MM.1S (cell line): ENCODE results near the gene USP25.

ENCODE experiments used
- DNase-seq: peaks from one replicate; pipeline ENCODE4 v3.0.0-alpha.2; 2015
- H2AFZ ChIP-seq: fragments of 300-600 bp; sonication (generic); 2 replicates; pipeline ENCODE4 v1.6.0; 2016; ENCODE audit warnings: antibody characterized with exemption, low read length
- H3F3A ChIP-seq: fragments of 300-600 bp; sonication (generic); 2 replicates; pipeline ENCODE4 v1.6.1; 2016; ENCODE audit warnings: mild to moderate bottlenecking, antibody characterized with exemption, low read length, moderate library complexity, mixed read lengths; ENCODE audit not compliant: insufficient read depth
- H3K27ac ChIP-seq: fragments of 300-600 bp; sonication (generic); 2 replicates; pipeline ENCODE4 v1.5.1; 2016; ENCODE audit warnings: mild to moderate bottlenecking, low read length
- H3K27me3 ChIP-seq: fragments of 300-600 bp; sonication (generic); replicated peaks from 2 replicates; pipeline ENCODE4 v1.6.0; 2016; ENCODE audit warnings: low read length; ENCODE audit not compliant: insufficient read depth
- H3K36me3 ChIP-seq: fragments of 300-600 bp; sonication (generic); replicated peaks from 2 replicates; pipeline ENCODE4 v1.6.1; 2016; ENCODE audit warnings: mild to moderate bottlenecking, low read length, mixed read lengths; ENCODE audit not compliant: insufficient read depth
- H3K4me1 ChIP-seq: fragments of 300-600 bp; sonication (generic); 2 replicates; pipeline ENCODE4 v1.6.1; 2016; ENCODE audit warnings: low read length, mixed read lengths
- H3K4me2 ChIP-seq: fragments of 300-600 bp; sonication (generic); 2 replicates; pipeline ENCODE4 v1.6.0; 2016; ENCODE audit warnings: low read depth, low read length
- H3K4me3 ChIP-seq: fragments of 300-600 bp; sonication (generic); 2 replicates; pipeline ENCODE4 v1.5.1; 2016; ENCODE audit warnings: low read length, mixed read lengths
- H3K79me2 ChIP-seq: fragments of 300-600 bp; sonication (generic); 2 replicates; pipeline ENCODE4 v1.6.1; 2016; ENCODE audit warnings: mixed run types, low read length, mixed read lengths
- H3K9ac ChIP-seq: fragments of 300-600 bp; sonication (generic); 2 replicates; pipeline ENCODE4 v1.6.1; 2016; ENCODE audit warnings: low read length, mixed read lengths
- H3K9me2 ChIP-seq: fragments of 300-600 bp; sonication (generic); replicated peaks from 2 replicates; pipeline ENCODE4 v1.6.1; 2016; ENCODE audit warnings: mild to moderate bottlenecking, low read length, mixed read lengths; ENCODE audit not compliant: insufficient read depth
- H3K9me3 ChIP-seq: fragments of 300-600 bp; sonication (generic); replicated peaks from 2 replicates; pipeline ENCODE4 v1.6.1; 2016; ENCODE audit warnings: mild to moderate bottlenecking, low read length, mixed read lengths; ENCODE audit not compliant: insufficient read depth
- H4K20me1 ChIP-seq: fragments of 300-600 bp; sonication (generic); 2 replicates; pipeline ENCODE4 v1.6.1; 2016; ENCODE audit warnings: mild to moderate bottlenecking, low read length, moderate library complexity, mixed read lengths; ENCODE audit not compliant: insufficient read depth
- EZH2 ChIP-seq: fragments of 300-600 bp; sonication (generic); optimal IDR thresholded peaks from 2 replicates; pipeline ENCODE3; 2017; ENCODE audit warnings: low read depth, mild to moderate bottlenecking, antibody characterized with exemption, low read length, mixed read lengths
- EZH2phosphoT487 ChIP-seq: fragments of 300-600 bp; sonication (generic); IDR thresholded peaks from 2 replicates; pipeline ENCODE4 v1.6.1; 2018; ENCODE audit warnings: antibody characterized with exemption, low read length
- TF ChIP-seq, protein P1 (sequence below): fragments of 300-600 bp; sonication (generic); IDR thresholded peaks from 2 replicates; pipeline ENCODE4 v1.5.1; 2016; ENCODE audit warnings: antibody characterized with exemption, low read length, mixed read lengths

Gene USP25

DNA sequence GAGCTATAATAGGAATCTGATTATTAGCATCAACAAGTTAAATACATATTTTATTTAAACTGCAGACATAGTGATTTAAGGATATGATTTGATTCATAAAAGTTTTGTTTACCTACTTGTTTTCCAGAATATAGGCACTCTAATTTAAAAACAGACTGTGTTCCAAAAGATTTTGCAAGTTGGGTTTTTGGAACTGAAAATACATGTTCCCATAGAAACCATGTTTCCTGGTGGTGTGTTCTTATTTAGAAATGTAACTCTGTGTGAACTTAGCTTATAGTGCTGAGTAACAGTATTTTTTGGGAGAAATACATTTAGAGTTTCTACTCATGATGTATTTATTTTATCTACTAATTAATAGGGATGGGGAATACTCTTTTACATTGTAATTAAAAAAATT, 21.8 kb downstream of the USP25 start:
- Histone ChIP-seq H3K79me2 (peaks cover 92% of the 10 kb centered on the region), H3K4me1 (no peaks in the 10 kb centered on the region), H3K4me2 (no peak overlapping the region), H3K9me3 (no peaks in the 10 kb centered on the region), H2AFZ (no peak overlapping the region), H3K36me3 (no peaks in the 10 kb centered on the region), H3K9ac (no peak overlapping the region), H3K9me2 (no peaks in the 10 kb centered on the region), H4K20me1 (no peaks in the 10 kb centered on the region), H3K27me3 (no peaks in the 10 kb centered on the region), H3K27ac (no peak overlapping the region), H3K4me3 (no peak overlapping the region), H3F3A (no peaks in the 10 kb centered on the region)
- no peak for DNase-seq
- TF ChIP-seq EZH2 (no peak), EZH2phosphoT487 (no peak)
- TF ChIP-seq, protein P1, sequence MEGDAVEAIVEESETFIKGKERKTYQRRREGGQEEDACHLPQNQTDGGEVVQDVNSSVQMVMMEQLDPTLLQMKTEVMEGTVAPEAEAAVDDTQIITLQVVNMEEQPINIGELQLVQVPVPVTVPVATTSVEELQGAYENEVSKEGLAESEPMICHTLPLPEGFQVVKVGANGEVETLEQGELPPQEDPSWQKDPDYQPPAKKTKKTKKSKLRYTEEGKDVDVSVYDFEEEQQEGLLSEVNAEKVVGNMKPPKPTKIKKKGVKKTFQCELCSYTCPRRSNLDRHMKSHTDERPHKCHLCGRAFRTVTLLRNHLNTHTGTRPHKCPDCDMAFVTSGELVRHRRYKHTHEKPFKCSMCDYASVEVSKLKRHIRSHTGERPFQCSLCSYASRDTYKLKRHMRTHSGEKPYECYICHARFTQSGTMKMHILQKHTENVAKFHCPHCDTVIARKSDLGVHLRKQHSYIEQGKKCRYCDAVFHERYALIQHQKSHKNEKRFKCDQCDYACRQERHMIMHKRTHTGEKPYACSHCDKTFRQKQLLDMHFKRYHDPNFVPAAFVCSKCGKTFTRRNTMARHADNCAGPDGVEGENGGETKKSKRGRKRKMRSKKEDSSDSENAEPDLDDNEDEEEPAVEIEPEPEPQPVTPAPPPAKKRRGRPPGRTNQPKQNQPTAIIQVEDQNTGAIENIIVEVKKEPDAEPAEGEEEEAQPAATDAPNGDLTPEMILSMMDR = no peak

DNA sequence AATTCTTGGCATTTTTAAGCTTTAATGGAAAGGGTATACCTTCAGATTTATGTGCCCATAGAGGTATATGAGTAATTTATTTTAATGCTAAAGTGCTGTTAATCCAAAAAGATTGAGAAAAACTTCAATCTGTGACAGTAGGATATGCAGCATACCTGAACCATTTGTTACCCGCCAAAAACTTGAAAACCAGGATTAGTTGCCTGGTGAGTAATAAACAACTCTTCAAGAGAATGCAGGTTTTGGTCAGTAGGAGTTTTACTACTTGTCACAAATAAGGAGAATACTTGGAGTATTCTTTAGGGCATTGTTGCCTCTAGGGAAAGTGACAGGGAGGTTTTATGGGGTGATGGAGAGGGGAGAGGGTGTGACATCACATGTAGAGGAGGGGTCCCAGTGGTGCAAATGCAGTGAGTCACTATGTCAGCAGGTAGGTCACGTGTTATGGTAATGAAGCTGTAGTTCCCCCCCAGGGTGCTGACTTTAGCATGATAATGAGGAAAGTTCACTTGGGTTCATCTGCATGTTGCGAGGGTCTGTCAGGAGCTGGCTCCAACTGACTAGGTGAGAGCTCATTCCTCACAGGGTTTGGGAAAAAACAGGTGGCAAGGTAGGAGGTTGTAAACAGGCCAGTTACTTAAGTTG, 23.1 kb downstream of the USP25 start:
- H3K27ac ChIP-seq = no peak overlapping the region

DNA sequence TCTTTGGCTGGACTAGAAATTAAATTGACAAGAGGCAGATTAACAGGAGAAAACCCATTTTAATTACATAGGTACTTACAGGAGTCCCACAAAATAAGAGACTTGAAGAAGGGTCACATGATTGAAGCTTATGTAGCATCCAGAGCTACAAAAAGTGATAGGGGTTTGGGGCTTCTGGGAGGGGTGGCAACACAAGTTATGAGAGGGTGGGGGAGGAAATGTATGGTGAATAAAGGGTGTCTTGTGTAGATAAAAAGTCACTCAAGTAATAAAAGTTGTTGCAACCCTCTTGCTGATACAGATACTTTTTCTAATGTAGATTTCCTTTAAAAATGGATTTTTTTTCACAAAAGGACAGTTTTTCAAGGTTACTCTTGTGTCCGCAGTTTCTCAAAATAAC, 24.0 kb downstream of the USP25 start:
- H3K4me2 ChIP-seq = no peak overlapping the region

More for the DNA sequence above, 23.1 kb downstream of the USP25 start:
- no peak overlapping the region for H3K4me2 ChIP-seq
- H2AFZ ChIP-seq = no peak overlapping the region
- peaks cover 93% of the 10 kb centered on the region for H3K79me2 ChIP-seq
- no peaks in the 10 kb centered on the region for H3K9me2 ChIP-seq
- DNase-seq = no peak
- no peaks in the 10 kb centered on the region for H3K9me3 ChIP-seq
- no peaks in the 10 kb centered on the region for H4K20me1 ChIP-seq
- H3F3A ChIP-seq = no peaks in the 10 kb centered on the region
- TF ChIP-seq EZH2 (no peak), EZH2phosphoT487 (no peak)
- TF ChIP-seq, protein P1 = no peak
- no peak overlapping the region for H3K9ac ChIP-seq
- no peaks in the 10 kb centered on the region for H3K36me3 ChIP-seq
- no peak overlapping the region for H3K4me3 ChIP-seq
- H3K27me3 ChIP-seq = no peaks in the 10 kb centered on the region
- 0 out of 2 replicates have a peak, but pooled peaks cover 4% of the 10 kb centered on the region for H3K4me1 ChIP-seq

More for the DNA sequence above, 24.0 kb downstream of the USP25 start:
- Histone ChIP-seq H3K9me2 (no peaks in the 10 kb centered on the region), H3K4me1 (0 out of 2 replicates have a peak, but pooled peaks cover 4% of the 10 kb centered on the region), H4K20me1 (no peaks in the 10 kb centered on the region), H3K4me3 (no peak overlapping the region), H3F3A (no peaks in the 10 kb centered on the region), H3K27me3 (no peaks in the 10 kb centered on the region), H3K36me3 (no peaks in the 10 kb centered on the region), H3K27ac (no peak overlapping the region), H3K9ac (no peak overlapping the region), H2AFZ (no peak overlapping the region), H3K9me3 (no peaks in the 10 kb centered on the region), H3K79me2 (peaks cover 92% of the 10 kb centered on the region)
- no peak for TF ChIP-seq EZH2phosphoT487
- TF ChIP-seq EZH2 = no peak
- TF ChIP-seq, protein P1 = no peak
- DNase-seq = no peak
